Peyer's patch (tissue), 4 donors: ENCODE measurements around the gene TXK. TPM values are rescaled to one million over a fixed set of nuclear protein-coding genes. Genes with fewer than 3 reads are reported as not detected.

ENCODE experiments used
- DNase-seq, 3 donors: peaks; one replicate each; pipeline ENCODE4 v3.0.0-alpha.2; 2017 to 2019
- H3K27ac ChIP-seq, 4 donors: fragments of 200-600 bp; sonication (generic); one replicate each; pipeline ENCODE4 v1.5.1; 2016 to 2019
- H3K27me3 ChIP-seq, 2 donors: fragments of 200-600 bp; sonication (generic); one replicate each; pipeline ENCODE4 v1.5.1; 2019
- H3K36me3 ChIP-seq, 3 donors: fragments of 200-600 bp; sonication (generic); one replicate each; pipeline ENCODE4 v1.5.1; 2016 to 2019
- H3K4me1 ChIP-seq, 4 donors: fragments of 200-600 bp; sonication (generic); one replicate each; pipeline ENCODE4 v1.5.1; 2016 to 2019
- H3K4me3 ChIP-seq, 4 donors: fragments of 200-600 bp; sonication (generic); 1 replicate in 3 of 4; 2 replicates in 1 of 4; pipeline ENCODE4 v1.5.1; 2016 to 2019; ENCODE audit warnings: mild to moderate bottlenecking in 1 of 4
- H3K9me3 ChIP-seq, 4 donors: fragments of 200-600 bp; sonication (generic); one replicate each; pipeline ENCODE4 v1.5.1; 2016 to 2019; ENCODE audit warnings: mild to moderate bottlenecking in 1 of 4
- POLR2A ChIP-seq, 2 donors: fragments of 450-650 bp; IDR thresholded peaks; one replicate each; pipeline ENCODE4 v1.5.1; 2017; ENCODE audit warnings: antibody characterized with exemption in 2 of 2, mild to moderate bottlenecking in 2 of 2, moderate library complexity in 2 of 2
- total RNA-seq, 4 donors: library from RNA; depleted of rRNA; stranded (reverse); fragments of >200 nt; gene quantifications; one replicate each; pipeline ENCODE4 v1.1.0, GENCODE V29; 2016
- TF ChIP-seq, protein P1 (sequence below), 6 experiments: fragments of 450-650 bp in 4 of 6; fragments of 200-600 bp in 2 of 6; sonication (generic) in 1 of 6; IDR thresholded peaks; one replicate each; pipeline ENCODE4 v1.5.1; 2017 to 2019; ENCODE audit warnings: antibody characterized with exemption in 6 of 6, mild to moderate bottlenecking in 3 of 6, moderate library complexity in 1 of 6

The TXK gene
- total RNA-seq, 4 donors from 2014 or later, result 3.9 to 33.0 (median 9.5) TPM

DNA sequence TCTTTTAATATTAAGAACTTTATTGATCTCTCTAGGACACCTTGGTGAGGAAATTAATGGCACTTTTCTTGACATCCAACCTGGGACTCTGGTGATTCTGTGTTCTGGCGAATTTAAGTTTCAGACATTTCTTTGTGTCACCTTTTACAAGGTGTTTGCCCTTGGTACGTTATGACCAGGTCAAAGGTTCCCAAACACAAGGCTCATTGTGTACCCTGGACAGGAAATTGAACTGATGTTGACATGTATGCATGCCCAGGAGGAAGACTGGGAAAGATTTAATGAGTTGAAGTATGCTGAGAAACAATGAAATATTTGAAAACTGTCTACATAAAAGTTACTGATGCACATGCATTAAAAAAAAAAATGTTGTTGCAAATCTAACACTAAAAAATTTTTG lies 95.4 kb downstream of the TXK start:
- H3K27ac ChIP-seq, result no peak overlapping the region
- no peak for DNase-seq

DNA sequence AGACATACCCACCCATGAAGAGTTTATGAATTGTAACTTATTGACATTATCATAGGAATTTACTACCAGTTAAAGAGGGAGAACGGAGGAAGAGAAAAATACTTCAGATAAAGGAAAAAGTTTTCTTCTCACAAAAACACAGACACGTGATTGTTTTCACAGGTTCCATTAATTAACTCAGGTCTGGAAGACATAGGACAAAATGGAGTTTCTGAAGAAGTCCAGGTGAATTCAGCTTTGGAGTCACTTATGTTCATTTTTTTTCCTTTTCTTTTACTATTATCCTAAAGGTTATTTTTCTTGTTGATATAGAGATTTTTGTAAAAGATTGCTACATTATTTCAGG lies 97.0 kb downstream of the TXK start:
- H3K4me3 ChIP-seq, result no peak overlapping the region
- H3K36me3 ChIP-seq, result no peaks in the 10 kb centered on the region
- H3K4me1 ChIP-seq, result peaks cover 0 to 11% (median 0%) of the 10 kb centered on the region in 4 donors
- no peak overlapping the region for H3K27ac ChIP-seq
- no peak for DNase-seq
- no peaks in the 10 kb centered on the region for H3K27me3 ChIP-seq
- H3K9me3 ChIP-seq, result no peaks in the 10 kb centered on the region
- no peak for TF ChIP-seq POLR2A (IDR thresholded peaks at IDR 0.05)
- TF ChIP-seq, protein P1, sequence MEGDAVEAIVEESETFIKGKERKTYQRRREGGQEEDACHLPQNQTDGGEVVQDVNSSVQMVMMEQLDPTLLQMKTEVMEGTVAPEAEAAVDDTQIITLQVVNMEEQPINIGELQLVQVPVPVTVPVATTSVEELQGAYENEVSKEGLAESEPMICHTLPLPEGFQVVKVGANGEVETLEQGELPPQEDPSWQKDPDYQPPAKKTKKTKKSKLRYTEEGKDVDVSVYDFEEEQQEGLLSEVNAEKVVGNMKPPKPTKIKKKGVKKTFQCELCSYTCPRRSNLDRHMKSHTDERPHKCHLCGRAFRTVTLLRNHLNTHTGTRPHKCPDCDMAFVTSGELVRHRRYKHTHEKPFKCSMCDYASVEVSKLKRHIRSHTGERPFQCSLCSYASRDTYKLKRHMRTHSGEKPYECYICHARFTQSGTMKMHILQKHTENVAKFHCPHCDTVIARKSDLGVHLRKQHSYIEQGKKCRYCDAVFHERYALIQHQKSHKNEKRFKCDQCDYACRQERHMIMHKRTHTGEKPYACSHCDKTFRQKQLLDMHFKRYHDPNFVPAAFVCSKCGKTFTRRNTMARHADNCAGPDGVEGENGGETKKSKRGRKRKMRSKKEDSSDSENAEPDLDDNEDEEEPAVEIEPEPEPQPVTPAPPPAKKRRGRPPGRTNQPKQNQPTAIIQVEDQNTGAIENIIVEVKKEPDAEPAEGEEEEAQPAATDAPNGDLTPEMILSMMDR (IDR thresholded peaks at IDR 0.05), result no peak

More for the DNA sequence above, 95.4 kb downstream of the TXK start:
- Histone ChIP-seq H3K4me1 (no peaks in the 10 kb centered on the region), H3K36me3 (no peaks in the 10 kb centered on the region), H3K27me3 (no peaks in the 10 kb centered on the region), H3K4me3 (no peak overlapping the region), H3K9me3 (no peaks in the 10 kb centered on the region)
- no peak for TF ChIP-seq POLR2A (IDR thresholded peaks at IDR 0.05)
- TF ChIP-seq, protein P1 (IDR thresholded peaks at IDR 0.05), result no peak

DNA sequence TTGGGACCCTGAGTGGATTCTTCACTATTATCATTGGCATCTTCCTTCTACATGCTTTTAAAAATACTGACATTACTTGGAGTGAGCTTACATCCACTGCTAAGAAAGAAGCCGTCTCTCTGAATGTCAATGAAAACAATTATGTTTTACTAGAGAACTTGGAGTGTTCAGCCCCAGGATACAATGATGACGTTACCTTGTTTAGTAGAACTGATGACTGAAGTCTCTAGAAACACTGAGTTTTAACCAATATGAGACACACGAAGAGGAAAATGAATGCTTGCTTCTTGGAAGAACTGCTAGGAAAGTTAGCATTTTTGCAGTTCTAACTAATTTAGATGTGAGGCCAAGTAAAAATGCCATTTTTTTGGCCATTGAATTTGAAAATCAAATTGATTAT lies 98.1 kb downstream of the TXK start:
- no peaks in the 10 kb centered on the region for H3K36me3 ChIP-seq
- DNase-seq, result no peak
- TF ChIP-seq, protein P1 (IDR thresholded peaks at IDR 0.05), result no peak
- no peak for TF ChIP-seq POLR2A (IDR thresholded peaks at IDR 0.05)

DNA sequence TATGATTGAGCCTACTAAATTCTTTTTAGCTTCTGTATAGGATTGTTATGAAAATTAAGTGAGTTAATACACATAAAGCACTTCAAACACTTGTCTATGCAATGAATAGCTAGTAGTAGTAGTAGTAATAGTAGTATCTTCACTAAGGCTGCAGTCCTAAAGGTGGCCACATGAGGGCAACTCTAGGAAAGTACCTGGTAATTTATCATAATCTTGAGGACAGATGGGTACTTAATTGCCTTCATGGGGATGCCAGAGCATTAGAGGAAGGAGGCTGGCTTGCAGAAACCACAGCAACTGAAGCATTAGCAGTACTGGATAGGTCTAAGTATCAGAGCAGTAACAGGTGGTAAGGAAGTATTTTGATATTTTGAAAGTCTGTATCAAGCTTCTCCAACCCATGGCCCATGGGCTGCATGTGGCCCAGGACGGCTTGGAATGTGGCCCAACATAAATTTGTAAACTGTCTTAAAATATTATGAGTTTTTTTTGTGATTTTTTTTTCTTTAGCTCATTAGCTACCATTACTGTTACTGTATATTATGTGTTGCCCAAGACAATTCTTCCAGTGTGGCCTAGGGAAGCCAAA lies 100.1 kb downstream of the TXK start:
- TF ChIP-seq POLR2A (IDR thresholded peaks at IDR 0.05), result no peak
- TF ChIP-seq, protein P1 (IDR thresholded peaks at IDR 0.05), result peak; percentile 28 to 79 (median 66)
- Histone ChIP-seq H3K4me1 (peaks cover 0 to 15% (median 0%) of the 10 kb centered on the region in 4 donors), H3K36me3 (no peaks in the 10 kb centered on the region), H3K4me3 (no peak overlapping the region), H3K27ac (no peak overlapping the region), H3K9me3 (no peaks in the 10 kb centered on the region), H3K27me3 (no peaks in the 10 kb centered on the region)
- peak in 2 of 3 donors; percentile 60 to 86 for DNase-seq

More for the DNA sequence above, 98.1 kb downstream of the TXK start:
- H3K4me1 ChIP-seq, result peaks cover 0 to 15% (median 0%) of the 10 kb centered on the region in 4 donors
- no peaks in the 10 kb centered on the region for H3K27me3 ChIP-seq
- no peak overlapping the region for H3K4me3 ChIP-seq
- no peaks in the 10 kb centered on the region for H3K9me3 ChIP-seq
- H3K27ac ChIP-seq, result no peak overlapping the region

DNA sequence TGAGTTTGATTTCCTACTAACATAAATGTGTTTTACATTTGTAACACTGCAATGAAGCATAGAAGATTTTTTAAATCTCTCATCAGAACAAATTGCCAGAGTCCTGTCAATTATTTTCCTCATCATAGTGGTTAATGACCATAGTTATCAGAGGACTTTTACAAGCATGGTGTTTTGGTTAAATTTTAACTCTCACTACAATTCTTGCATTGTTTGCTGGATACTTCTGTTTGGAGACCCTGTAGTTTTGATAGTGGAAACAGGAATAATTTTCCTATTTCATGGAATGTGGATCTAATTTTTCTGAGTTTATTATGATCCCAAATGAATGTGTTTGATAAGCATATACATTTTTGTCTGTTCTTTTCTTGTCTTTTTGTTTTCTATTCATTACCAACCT lies 100.6 kb downstream of the TXK start:
- TF ChIP-seq POLR2A (IDR thresholded peaks at IDR 0.05), result no peak
- TF ChIP-seq, protein P1 (IDR thresholded peaks at IDR 0.05), result no peak
- DNase-seq, result no peak
- H3K4me3 ChIP-seq, result no peak overlapping the region

More for the DNA sequence above, 100.6 kb downstream of the TXK start:
- Histone ChIP-seq H3K27ac (no peak overlapping the region), H3K36me3 (no peaks in the 10 kb centered on the region), H3K4me1 (peaks cover 0 to 15% (median 0%) of the 10 kb centered on the region in 4 donors), H3K27me3 (no peaks in the 10 kb centered on the region), H3K9me3 (no peaks in the 10 kb centered on the region)
